HepG2 (cell line): ENCODE data around the gene DERL2. TPM values are rescaled to one million over a fixed set of nuclear protein-coding genes. Genes with fewer than 3 reads are reported as not detected.

Source experiments
- ETV5 ChIP-seq: IDR thresholded peaks from 2 replicates; pipeline ENCODE4 v1.6.1; 2018; ENCODE audit warnings: missing biosample characterization, missing genetic modification reagents, inconsistent platforms, borderline replicate concordance
- GLMP ChIP-seq: sonication (generic); formaldehyde crosslinking; IDR thresholded peaks from 2 replicates; pipeline ENCODE4 v1.9.0; 2021; ENCODE audit warnings: missing genetic modification reagents, mild to moderate bottlenecking, borderline replicate concordance
- LCORL ChIP-seq, 2 experiments: fragments of 450-650 bp in 1 of 2; sonication (generic) in 1 of 2; formaldehyde crosslinking in 1 of 2; IDR thresholded peaks; 2 replicates each; pipeline versions ENCODE4 v1.5.0 to v1.6.1; 2017 to 2020; ENCODE audit warnings: antibody characterized with exemption in 1 of 2, missing genetic modification reagents in 1 of 2
- PRDM4 ChIP-seq: sonication (generic); formaldehyde crosslinking; IDR thresholded peaks from 2 replicates; pipeline ENCODE4 v1.9.0; 2021; ENCODE audit warnings: missing genetic modification reagents, borderline replicate concordance
- SALL1 ChIP-seq: sonication (generic); formaldehyde crosslinking; IDR thresholded peaks from 2 replicates; pipeline ENCODE4 v1.8.0; 2022; ENCODE audit warnings: mild to moderate bottlenecking, missing genetic modification reagents
- SNAPC5 ChIP-seq: sonication (generic); formaldehyde crosslinking; IDR thresholded peaks from 2 replicates; pipeline ENCODE4 v1.8.1; 2023; ENCODE audit warnings: mild to moderate bottlenecking, missing genetic modification reagents, borderline replicate concordance
- TAF1 ChIP-seq: sonication (generic); formaldehyde crosslinking; IDR thresholded peaks from 2 replicates; pipeline ENCODE4 v1.4.0; 2020; ENCODE audit warnings: missing genetic modification reagents
- TFAP4 ChIP-seq: sonication (generic); IDR thresholded peaks from 2 replicates; pipeline ENCODE4 v1.6.1; 2016; ENCODE audit warnings: low read depth, borderline replicate concordance
- ZBTB10 ChIP-seq: sonication (generic); formaldehyde crosslinking; IDR thresholded peaks from 2 replicates; pipeline ENCODE4 v1.4.0; 2020; ENCODE audit warnings: missing genetic modification reagents, borderline replicate concordance
- ZBTB33 ChIP-seq: sonication (generic); formaldehyde crosslinking; IDR thresholded peaks from 2 replicates; pipeline ENCODE4 v1.4.0; 2020; ENCODE audit warnings: missing genetic modification reagents
- ZIK1 ChIP-seq: sonication (generic); formaldehyde crosslinking; IDR thresholded peaks from 2 replicates; pipeline ENCODE4 v1.5.0; 2020; ENCODE audit warnings: mild to moderate bottlenecking, low read depth, missing genetic modification reagents, borderline replicate concordance
- ZNF101 ChIP-seq: sonication (generic); formaldehyde crosslinking; IDR thresholded peaks from 2 replicates; pipeline ENCODE4 v1.4.0; 2020; ENCODE audit warnings: mild to moderate bottlenecking, low read depth, missing genetic modification reagents, borderline replicate concordance
- ZNF124 ChIP-seq: sonication (generic); formaldehyde crosslinking; IDR thresholded peaks from 2 replicates; pipeline ENCODE4 v1.4.0; 2020; ENCODE audit warnings: missing genetic modification reagents
- ZNF510 ChIP-seq: sonication (generic); formaldehyde crosslinking; IDR thresholded peaks from 2 replicates; pipeline ENCODE4 v1.4.0; 2020; ENCODE audit warnings: low read depth, mild to moderate bottlenecking, missing genetic modification reagents
- ZNF546 ChIP-seq: sonication (generic); formaldehyde crosslinking; conservative IDR thresholded peaks from 2 replicates; pipeline ENCODE4 v1.8.1; 2023; ENCODE audit warnings: mild to moderate bottlenecking, missing genetic modification reagents
- ZNF550 ChIP-seq: sonication (generic); formaldehyde crosslinking; IDR thresholded peaks from 2 replicates; pipeline ENCODE4 v1.4.0; 2020; ENCODE audit warnings: mild to moderate bottlenecking, missing genetic modification reagents, borderline replicate concordance
- ZNF570 ChIP-seq: sonication (generic); formaldehyde crosslinking; IDR thresholded peaks from 2 replicates; pipeline ENCODE4 v1.4.0; 2020; ENCODE audit warnings: mild to moderate bottlenecking, missing genetic modification reagents, borderline replicate concordance
- polyA plus RNA-seq, 8 experiments: library from polyadenylated mRNA; depleted of rRNA in 3 of 8; stranded (reverse) in 7 of 8; unstranded in 1 of 8; fragments of >200 nt; fragmentation: Illumina TruSeq in 4 of 8; extraction: Trizol in 4 of 8; gene quantifications; 2 replicates each; pipeline versions ENCODE4 v1.2.1 to v1.2.3, GENCODE V29; 2011 to 2016; ENCODE audit warnings: low read depth in 4 of 8, missing spikeins in 1 of 8, mixed read lengths in 1 of 8; ENCODE audit not compliant: insufficient read depth in 1 of 8
- total RNA-seq, 5 experiments: library from RNA; depleted of rRNA; stranded (reverse); fragments of >200 nt; fragmentation: Illumina TruSeq; extraction: Trizol; gene quantifications; 2 replicates each; pipeline ENCODE4 v1.2.3, GENCODE V29; 2016; ENCODE audit warnings: low read depth in 1 of 5

Gene DERL2
- total and polyA plus RNA-seq, 2 of the 13 experiments (the other 11 are each of a cell fraction or from before 2014, with no cell fraction given) = 59.3 to 65.2 TPM

GRCh38 chr17:5486206-5487124, 487 bp upstream of the DERL2 start, which contains the start of gene MIS12 (continued):
- TF ChIP-seq PRDM4 (0 out of 2 replicates have a peak, but pooled peaks have one; percentile 24), ZIK1 (CRISPR knock-in tag) (peak; percentile 77; the same call in 1 of the 2 replicates), ZNF101 (CRISPR knock-in tag) (no peak; the same call in 1 of the 2 replicates), TFAP4 (no peak), TAF1 (CRISPR knock-in tag) (peak; percentile 74), ETV5 (peak; percentile 80), ZNF510 (CRISPR knock-in tag) (peak; percentile 82; the same call in 1 of the 2 replicates), ZNF570 (no peak), ZNF550 (CRISPR knock-in tag) (no peak), LCORL (IDR thresholded peaks at IDR 0.05) (peak; percentile 52; the same call in 1 of the 2 replicates), LCORL (CRISPR knock-in tag; IDR thresholded peaks at IDR 0.05) (peak; percentile 79), ZNF124 (CRISPR knock-in tag) (no peak; the same call in 1 of the 2 replicates), GLMP (CRISPR knock-in tag) (no peak), ZBTB33 (CRISPR knock-in tag) (peak; percentile 49), SALL1 (CRISPR knock-in tag) (peak; percentile 89), ZNF546 (CRISPR knock-in tag) (peak; percentile 95), SNAPC5 (0 out of 2 replicates have a peak, but pooled peaks have one; percentile 76), ZBTB10 (CRISPR knock-in tag) (peak; percentile 93)
